ENCODE results near the gene AMFR.
"Not testable (repeated sequence)": the region's sequence is repeated elsewhere in the genome, so short reads cannot be mapped to it uniquely, and the experiment has no call there.

The AMFR gene

GRCh38 chr16:56388209-56388608, 37.1 kb downstream of the AMFR start:
- DNase-seq (ENCODE audit: low read depth, low spot score): no peak

- DNase-seq (ENCODE audit: low read depth, low spot score): no peak
Measured at GRCh38 chr16:56387396-56387795, 37.9 kb downstream of the AMFR start.

- no peak for DNase-seq (ENCODE audit: low read depth, low spot score)
Measured at GRCh38 chr16:56384074-56384721, 41.1 kb downstream of the AMFR start.

GRCh38 chr16:56382901-56383355, 42.4 kb downstream of the AMFR start:
- DNase-seq (ENCODE audit: low read depth, low spot score): no peak

- no peak for DNase-seq (ENCODE audit: low read depth, low spot score)
Measured at GRCh38 chr16:56382459-56382858, 42.9 kb downstream of the AMFR start.

- DNase-seq (ENCODE audit: low read depth, low spot score): not testable (repeated sequence)
Measured at GRCh38 chr16:56380778-56381485, 44.4 kb downstream of the AMFR start.

- DNase-seq (ENCODE audit: low read depth, low spot score): not testable (repeated sequence)
Measured at GRCh38 chr16:56379044-56379443, 46.3 kb downstream of the AMFR start.

- not testable (repeated sequence) for DNase-seq (ENCODE audit: low read depth, low spot score)
Measured at GRCh38 chr16:56375792-56376191, 49.6 kb downstream of the AMFR start.

GRCh38 chr16:56373003-56373402, 52.3 kb downstream of the AMFR start:
- no peak for DNase-seq (ENCODE audit: low read depth, low spot score)

GRCh38 chr16:56372013-56372634, 53.2 kb downstream of the AMFR start:
- DNase-seq (ENCODE audit: low read depth, low spot score): no peak

- no peak for DNase-seq (ENCODE audit: low read depth, low spot score)
Measured at GRCh38 chr16:56371660-56371937, 53.7 kb downstream of the AMFR start.

GRCh38 chr16:56370875-56371659, 54.3 kb downstream of the AMFR start:
- DNase-seq (ENCODE audit: low read depth, low spot score): no peak

- DNase-seq (ENCODE audit: low read depth, low spot score): no peak
Measured at GRCh38 chr16:56370185-56370874, 55.0 kb downstream of the AMFR start.

GRCh38 chr16:56369202-56369601, 56.1 kb downstream of the AMFR start:
- no peak for DNase-seq (ENCODE audit: low read depth, low spot score)

GRCh38 chr16:56368545-56368944, 56.8 kb downstream of the AMFR start:
- DNase-seq (ENCODE audit: low read depth, low spot score): no peak

GRCh38 chr16:56367764-56368163, 57.6 kb downstream of the AMFR start:
- no peak for DNase-seq (ENCODE audit: low read depth, low spot score)

GRCh38 chr16:56366945-56367344, 58.4 kb downstream of the AMFR start:
- no peak for DNase-seq (ENCODE audit: low read depth, low spot score)

GRCh38 chr16:56365552-56365951, 59.8 kb downstream of the AMFR start:
- DNase-seq (ENCODE audit: low read depth, low spot score): no peak

- no peak for DNase-seq (ENCODE audit: low read depth, low spot score)
Measured at GRCh38 chr16:56364865-56365264, 60.5 kb downstream of the AMFR start.

- no peak for DNase-seq (ENCODE audit: low read depth, low spot score)
Measured at GRCh38 chr16:56363781-56364565, 61.4 kb downstream of the AMFR start.

- DNase-seq (ENCODE audit: low read depth, low spot score): no peak
Measured at GRCh38 chr16:56363181-56363716, 62.1 kb downstream of the AMFR start.
